PFSK-1 (cell line): Measurements from ENCODE around the gene C5orf52.

ENCODE experiments used
- FOXP2 ChIP-seq: optimal IDR thresholded peaks from 2 replicates; pipeline ENCODE3; 2011; ENCODE audit warnings: borderline replicate concordance, control low read depth, inconsistent platforms; ENCODE audit not compliant: insufficient read depth; ENCODE audit errors: extremely low read length, extremely low read depth
- POLR2AphosphoS5 ChIP-seq: IDR thresholded peaks from 2 replicates; pipeline ENCODE4 v1.6.1; 2012; ENCODE audit warnings: low read depth, mild to moderate bottlenecking, control low read depth, low read length, moderate library complexity
- REST ChIP-seq, 2 experiments: IDR thresholded peaks; 2 replicates each; pipeline versions ENCODE4 v1.6.1 to v1.8.0; 2011 to 2012; ENCODE audit warnings: low read depth in 2 of 2, low read length in 2 of 2, control low read depth in 1 of 2, inconsistent platforms in 1 of 2, mild to moderate bottlenecking in 1 of 2, moderate library complexity in 1 of 2; ENCODE audit not compliant: insufficient read depth in 1 of 2
- SIN3A ChIP-seq: IDR thresholded peaks from 2 replicates; pipeline ENCODE4 v1.6.1; 2012; ENCODE audit warnings: mild to moderate bottlenecking, low read length, moderate library complexity, borderline replicate concordance; ENCODE audit not compliant: insufficient read depth
- TAF1 ChIP-seq: IDR thresholded peaks from 2 replicates; pipeline ENCODE4 v1.6.1; 2012; ENCODE audit warnings: low read length, control low read depth, borderline replicate concordance; ENCODE audit not compliant: insufficient read depth

The C5orf52 gene

GRCh38 chr5:157689942-157690689, 18.8 kb downstream of the C5orf52 start:
- no peak for TF ChIP-seq REST (IDR thresholded peaks at IDR 0.05; ENCODE audit: insufficient read depth in 1 of 2, low read depth in 2 of 2, low read length in 2 of 2)

GRCh38 chr5:157690690-157691433, 19.5 kb downstream of the C5orf52 start:
- TF ChIP-seq TAF1 (no peak), FOXP2 (no peak), POLR2AphosphoS5 (no peak), SIN3A (no peak), REST (IDR thresholded peaks at IDR 0.05; ENCODE audit: insufficient read depth in 1 of 2, low read depth in 2 of 2, low read length in 2 of 2) (no peak)

GRCh38 chr5:157703736-157704135, 32.4 kb downstream of the C5orf52 start:
- TF ChIP-seq POLR2AphosphoS5 (no peak), TAF1 (no peak), REST (IDR thresholded peaks at IDR 0.05; ENCODE audit: insufficient read depth in 1 of 2, low read depth in 2 of 2, low read length in 2 of 2) (no peak), FOXP2 (no peak)

GRCh38 chr5:157708866-157709265, 37.5 kb downstream of the C5orf52 start:
- TF ChIP-seq FOXP2, result no peak
- TF ChIP-seq POLR2AphosphoS5, result no peak
- no peak for TF ChIP-seq REST (IDR thresholded peaks at IDR 0.05; ENCODE audit: insufficient read depth in 1 of 2, low read depth in 2 of 2, low read length in 2 of 2)
- TF ChIP-seq TAF1, result no peak

- TF ChIP-seq SIN3A (no peak), TAF1 (no peak), FOXP2 (no peak), POLR2AphosphoS5 (no peak), REST (IDR thresholded peaks at IDR 0.05; ENCODE audit: insufficient read depth in 1 of 2, low read depth in 2 of 2, low read length in 2 of 2) (no peak)
Observed at GRCh38 chr5:157709346-157709745, 38.0 kb downstream of the C5orf52 start.
